Astrocyte of the cerebellum (primary cell): Measurements from ENCODE around the gene IRF9.

Experiments
- DNase-seq: peaks from one replicate; pipeline ENCODE4 v3.0.0-alpha.2; 2011; ENCODE audit warnings: low read depth
- H3K4me3 ChIP-seq: 2 replicates; pipeline ENCODE4 v1.5.1; 2011; ENCODE audit warnings: mild to moderate bottlenecking, low read depth, low read length, moderate library complexity
- CTCF ChIP-seq: IDR thresholded peaks from 2 replicates; pipeline ENCODE4 v1.5.1; 2012; ENCODE audit warnings: low read length, low read depth, moderate library complexity, mild to moderate bottlenecking; ENCODE audit errors: missing control alignments
- in situ Hi-C: cut with HindIII; loops from 2 replicates; pipeline ENCODE4 v1.10.0; 2017; ENCODE audit warnings: low sequenced_read_pairs

IRF9 gene

GRCh38 chr14:24189460-24189859 is 28.4 kb downstream of the IRF9 start:
- DNase-seq, result no peak
- no peak overlapping the region for H3K4me3 ChIP-seq
- in situ Hi-C loops, result no loop called here
- no peak for TF ChIP-seq CTCF

GRCh38 chr14:24190416-24190815 is 29.4 kb downstream of the IRF9 start:
- in situ Hi-C loops, result no loop called here
- TF ChIP-seq CTCF, result no peak
- no peak for DNase-seq
- no peak overlapping the region for H3K4me3 ChIP-seq

- in situ Hi-C loops, result no loop called here
- DNase-seq, result no peak
- TF ChIP-seq CTCF, result no peak
- no peak overlapping the region for H3K4me3 ChIP-seq
Observed at GRCh38 chr14:24192933-24193332, 31.9 kb downstream of the IRF9 start.

- in situ Hi-C loops, result no loop called here
- no peak for DNase-seq
- no peak for TF ChIP-seq CTCF
- peak overlapping the region; percentile 86 for H3K4me3 ChIP-seq
Observed at GRCh38 chr14:24194186-24194872, 33.3 kb downstream of the IRF9 start.

DNA sequence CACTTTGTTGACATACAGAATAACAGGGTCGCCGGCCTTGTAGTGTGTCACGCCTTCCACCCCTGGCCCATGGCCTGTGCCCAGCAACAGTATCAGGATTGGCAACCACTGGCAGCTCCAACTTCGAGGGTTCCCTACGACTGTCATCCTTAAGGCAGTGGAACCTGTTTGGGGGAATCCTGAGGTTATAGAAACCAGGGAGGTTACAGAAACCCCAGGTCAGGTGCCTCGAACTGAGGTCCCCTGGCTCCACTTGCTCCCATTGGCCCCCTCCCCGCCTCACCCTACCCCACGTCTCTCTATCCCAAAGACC is 33.8 kb downstream of the IRF9 start:
- H3K4me3 ChIP-seq, result peak overlapping the region; percentile 86
- no peak for DNase-seq
- no peak for TF ChIP-seq CTCF
- in situ Hi-C loops, result no loop called here

- H3K4me3 ChIP-seq, result peak within 1 kb of the TSS; percentile 86
- in situ Hi-C loops, result no loop called here
- TF ChIP-seq CTCF, result no peak
- DNase-seq, result peak; percentile 64
Observed at GRCh38 chr14:24195186-24196070, 34.4 kb downstream of the IRF9 start, which contains the start of gene TM9SF1. Gene TM9SF1, minus strand, starts transcription at chr14:24195441. Its CDS starts 422 bp downstream, at chr14:24195019.
